HG03521 (cell line): Measurements from ENCODE around the gene ETV4.
A peak's percentile ranks its signal among the peaks of the same experiment; 100 is the strongest.

Experiments used
- ATAC-seq: cut with Tn5 transposase; IDR thresholded peaks from one replicate; pipeline ENCODE4 v1.9.1; 2021; ENCODE audit warnings: mild to moderate bottlenecking, moderate library complexity; ENCODE audit not compliant: unreplicated experiment

ETV4 gene

DNA sequence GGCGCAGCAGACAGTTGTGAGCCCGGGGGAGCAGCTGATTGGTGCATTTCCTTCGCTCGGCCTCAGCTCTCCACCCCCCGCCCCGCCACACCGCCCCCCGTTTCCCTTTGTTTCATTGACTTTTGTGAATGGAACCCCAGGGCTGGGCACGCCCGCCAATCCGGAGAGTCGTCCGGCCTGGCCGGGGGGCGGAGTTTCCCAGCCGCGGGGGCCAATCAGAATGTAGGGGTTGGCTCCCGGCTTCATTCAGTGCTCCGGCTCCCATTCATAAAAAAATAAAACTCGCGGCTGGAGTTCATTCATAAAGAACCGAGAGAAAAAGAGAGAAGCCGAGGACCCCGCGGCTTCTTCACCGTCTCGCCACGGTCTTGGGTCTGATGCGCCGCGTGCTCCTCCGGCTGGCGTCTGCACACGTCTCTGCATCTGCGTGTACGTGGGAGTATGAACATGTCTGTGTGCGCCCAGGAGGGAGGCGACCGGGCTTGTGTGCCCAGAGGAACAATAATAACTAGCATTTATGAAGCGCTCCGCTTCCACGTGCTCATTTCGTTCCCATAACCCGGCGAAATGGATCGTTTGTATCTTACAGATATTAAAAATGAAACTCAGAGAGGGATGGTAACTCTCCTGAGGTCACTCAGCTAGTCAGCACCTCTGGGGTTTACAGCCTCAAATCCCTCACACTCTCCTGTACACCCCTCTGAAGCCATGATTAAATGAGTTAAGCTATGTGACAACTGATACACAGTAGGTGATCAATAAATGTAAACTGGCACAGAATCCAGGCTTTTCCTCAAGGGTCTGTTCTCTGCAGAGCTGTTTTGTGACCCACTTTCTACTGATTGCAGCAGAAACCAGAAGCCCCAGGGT is at the start of gene ETV4:
Gene ETV4, minus strand, starts transcription at position 22 of the 870 bp plus-strand sequence. CDS start 723 bp downstream, outside the sequence.
- ATAC-seq: peak; percentile 85

- ATAC-seq: no peak
These were observed 49.3 kb upstream of the ETV4 start for GRCh38 chr17:43595466-43595865.

DNA sequence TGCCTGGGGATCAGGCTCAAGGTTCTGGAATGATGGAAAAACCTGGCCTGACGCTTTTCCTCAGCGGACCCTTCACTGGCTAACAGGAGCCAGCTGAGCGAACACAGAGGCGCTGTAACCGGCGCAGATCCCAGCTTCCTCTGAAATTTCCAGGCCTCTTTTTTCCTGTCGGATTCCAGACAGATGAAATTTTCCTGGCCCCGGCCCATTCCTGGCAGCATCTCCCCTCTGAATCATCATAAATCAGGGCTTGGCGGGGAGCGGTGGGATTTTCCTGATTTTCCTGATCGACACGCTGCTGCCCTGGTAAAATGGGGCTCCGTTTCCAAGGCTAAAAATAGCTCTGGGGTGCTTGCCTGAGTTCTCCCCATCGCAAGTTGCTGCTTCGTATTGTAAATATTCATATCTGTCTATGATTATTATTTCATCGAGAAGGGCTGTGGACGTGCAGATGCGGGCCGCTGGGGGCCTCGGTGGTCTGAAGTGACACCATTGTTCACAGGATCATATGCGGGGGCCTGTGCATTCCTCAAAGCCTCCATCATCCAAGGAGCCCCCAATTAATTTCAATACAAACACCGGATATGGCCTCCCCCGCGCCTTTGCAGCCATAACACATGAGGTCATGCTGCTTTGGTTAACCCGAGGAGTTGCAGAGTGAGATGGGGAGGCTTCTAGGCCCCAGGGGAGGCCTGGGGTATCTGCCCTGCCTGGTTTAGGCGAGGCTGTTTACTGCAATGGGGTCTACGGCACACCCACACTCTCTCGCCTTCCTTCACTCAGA is 45.8 kb upstream of the ETV4 start:
- no peak for ATAC-seq

GRCh38 chr17:43591001-43591400 is 44.9 kb upstream of the ETV4 start:
- ATAC-seq: no peak

DNA sequence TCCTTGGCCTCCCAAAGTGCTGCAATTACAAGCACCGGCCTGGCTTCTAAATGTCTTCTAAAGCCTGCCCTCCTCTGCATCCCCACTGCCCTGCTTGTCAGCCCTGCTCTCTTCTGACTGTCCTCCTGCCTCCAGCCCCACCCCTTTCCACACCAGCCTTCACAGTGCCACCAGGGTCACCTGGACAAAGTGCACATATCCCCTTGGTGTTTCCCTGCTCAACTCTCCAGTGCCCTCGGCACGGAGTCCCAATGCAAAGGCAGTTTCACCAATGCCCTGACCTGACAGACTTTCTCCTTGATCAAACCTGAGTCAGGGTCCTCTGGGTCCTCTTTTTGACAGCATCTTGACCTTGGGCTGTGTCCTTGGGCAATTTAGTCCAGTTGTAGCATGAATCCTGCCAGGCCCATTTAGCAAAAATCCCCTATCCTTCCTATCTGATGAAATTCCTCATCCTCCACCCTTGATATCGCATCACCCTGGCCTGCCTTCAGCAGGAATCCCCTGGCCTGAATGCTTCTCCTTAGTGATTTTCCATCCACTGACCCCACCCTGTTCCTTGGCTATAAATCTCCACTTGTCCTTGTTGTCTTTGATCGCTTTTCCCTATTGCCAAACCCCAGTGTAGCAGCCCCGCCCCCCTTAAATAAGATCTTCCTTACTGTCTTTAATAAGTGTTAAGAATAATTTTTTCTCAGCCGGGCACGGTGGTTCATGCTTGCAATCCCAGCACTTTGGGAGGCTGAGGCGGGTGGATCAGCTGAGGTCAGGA is 42.7 kb upstream of the ETV4 start:
- no peak for ATAC-seq

- no peak for ATAC-seq
These were observed 42.0 kb upstream of the ETV4 start for GRCh38 chr17:43588121-43588520.

DNA sequence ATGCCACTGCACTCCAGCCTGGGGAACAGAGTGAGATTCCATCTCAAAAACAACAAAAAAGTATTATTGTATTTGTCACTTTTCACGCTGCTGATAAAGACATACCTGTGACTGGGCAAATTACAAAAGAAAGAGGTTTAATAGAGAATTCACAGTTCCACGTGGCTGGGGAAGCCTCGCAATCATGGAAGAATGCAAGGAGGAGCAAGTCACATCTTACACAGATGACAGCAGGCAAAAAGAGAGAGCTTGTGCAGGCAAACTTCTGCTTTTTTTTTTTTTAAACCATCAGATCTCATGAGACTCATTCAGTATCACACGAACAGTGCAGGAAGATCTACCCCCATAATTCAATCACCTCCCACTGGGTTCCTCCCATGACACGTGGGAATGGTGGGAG is 41.5 kb upstream of the ETV4 start:
- ATAC-seq: no peak

DNA sequence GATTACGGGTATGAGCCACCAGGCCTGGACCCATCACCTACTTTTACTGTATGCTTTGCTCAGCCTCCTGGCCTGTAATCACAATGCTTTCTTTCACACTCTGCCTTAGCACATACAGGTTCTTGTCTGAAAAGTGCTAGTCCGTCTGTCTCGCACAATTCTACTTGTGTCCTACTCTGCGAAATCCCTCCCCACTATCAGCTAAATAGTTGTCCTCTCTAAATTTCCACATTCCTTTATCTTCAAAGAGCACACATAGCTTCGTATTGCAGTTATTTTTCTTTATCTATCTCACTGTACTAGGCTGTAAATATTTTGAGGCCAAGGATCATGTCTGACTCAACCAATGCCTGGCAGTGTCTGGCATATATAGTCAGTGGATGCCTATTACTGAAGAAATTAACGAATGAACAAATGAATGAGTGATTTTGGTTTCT is 38.5 kb upstream of the ETV4 start:
- ATAC-seq: no peak

DNA sequence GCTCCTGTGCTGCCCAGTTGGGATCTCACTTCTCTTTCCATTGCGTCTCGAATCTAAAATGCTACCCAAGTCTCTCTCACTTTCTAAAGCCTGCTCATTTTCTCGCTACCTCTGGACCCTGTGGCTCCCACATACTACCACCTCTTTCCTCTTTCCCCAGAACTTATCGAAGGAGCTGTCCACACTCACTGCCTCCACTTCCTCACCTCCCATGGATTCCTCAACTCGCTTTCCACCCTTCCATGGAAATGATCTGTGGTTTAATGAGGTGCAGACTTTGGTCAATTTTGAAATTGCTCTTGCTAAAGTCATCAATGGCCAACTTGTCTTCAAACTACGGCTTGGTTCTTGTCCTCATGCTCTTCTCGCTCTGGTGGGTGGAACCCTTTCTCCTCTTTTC is 37.2 kb upstream of the ETV4 start:
- ATAC-seq: no peak

DNA sequence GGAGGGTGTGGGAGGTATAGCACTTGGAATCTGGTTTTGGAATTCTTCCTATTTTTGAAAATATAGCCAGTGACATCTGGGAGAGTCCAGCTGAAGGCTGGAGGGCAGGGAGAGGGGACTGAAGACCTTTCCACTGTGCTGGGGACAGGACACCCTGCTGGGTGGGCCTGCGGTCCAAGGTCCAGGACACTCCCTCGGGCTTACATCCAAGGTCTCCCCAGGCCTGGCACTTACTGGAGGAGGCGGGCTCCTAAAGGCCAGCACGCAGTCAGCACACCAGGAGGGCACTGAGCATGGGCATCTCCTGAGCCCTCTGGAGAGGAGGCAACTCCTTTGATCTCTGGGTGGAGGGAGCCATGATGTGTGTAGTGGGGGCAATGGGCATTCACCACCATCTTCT is 35.5 kb upstream of the ETV4 start:
- ATAC-seq: no peak

GRCh38 chr17:43581130-43581529 is 35.0 kb upstream of the ETV4 start:
- no peak for ATAC-seq

DNA sequence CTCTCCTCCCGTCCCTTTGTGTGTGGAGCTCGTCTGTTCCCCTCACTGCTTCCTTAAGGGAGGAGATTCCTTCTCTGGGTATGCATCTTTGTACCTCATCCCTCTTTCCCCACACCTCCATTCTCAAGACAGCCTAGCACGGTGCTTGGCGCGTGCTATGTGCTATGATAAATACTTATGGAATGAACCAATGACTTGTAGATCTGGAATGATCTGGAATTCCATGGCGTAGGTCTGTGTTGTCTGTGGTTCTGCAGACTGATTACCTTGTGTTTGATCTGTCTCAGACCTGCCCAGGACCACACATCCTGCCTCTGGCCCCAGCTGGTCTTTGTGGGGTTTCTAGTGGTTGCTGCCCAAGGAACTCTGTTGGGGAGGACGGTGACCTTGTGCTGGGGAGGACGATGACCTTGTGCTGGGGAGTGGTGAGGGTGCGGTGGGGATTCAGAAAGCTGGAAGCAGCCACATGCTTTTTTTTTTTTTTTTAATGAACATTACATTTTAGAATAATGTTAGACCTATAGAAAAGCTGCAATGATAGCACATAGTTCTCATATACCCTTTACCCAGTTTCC is 33.5 kb upstream of the ETV4 start:
- no peak for ATAC-seq

DNA sequence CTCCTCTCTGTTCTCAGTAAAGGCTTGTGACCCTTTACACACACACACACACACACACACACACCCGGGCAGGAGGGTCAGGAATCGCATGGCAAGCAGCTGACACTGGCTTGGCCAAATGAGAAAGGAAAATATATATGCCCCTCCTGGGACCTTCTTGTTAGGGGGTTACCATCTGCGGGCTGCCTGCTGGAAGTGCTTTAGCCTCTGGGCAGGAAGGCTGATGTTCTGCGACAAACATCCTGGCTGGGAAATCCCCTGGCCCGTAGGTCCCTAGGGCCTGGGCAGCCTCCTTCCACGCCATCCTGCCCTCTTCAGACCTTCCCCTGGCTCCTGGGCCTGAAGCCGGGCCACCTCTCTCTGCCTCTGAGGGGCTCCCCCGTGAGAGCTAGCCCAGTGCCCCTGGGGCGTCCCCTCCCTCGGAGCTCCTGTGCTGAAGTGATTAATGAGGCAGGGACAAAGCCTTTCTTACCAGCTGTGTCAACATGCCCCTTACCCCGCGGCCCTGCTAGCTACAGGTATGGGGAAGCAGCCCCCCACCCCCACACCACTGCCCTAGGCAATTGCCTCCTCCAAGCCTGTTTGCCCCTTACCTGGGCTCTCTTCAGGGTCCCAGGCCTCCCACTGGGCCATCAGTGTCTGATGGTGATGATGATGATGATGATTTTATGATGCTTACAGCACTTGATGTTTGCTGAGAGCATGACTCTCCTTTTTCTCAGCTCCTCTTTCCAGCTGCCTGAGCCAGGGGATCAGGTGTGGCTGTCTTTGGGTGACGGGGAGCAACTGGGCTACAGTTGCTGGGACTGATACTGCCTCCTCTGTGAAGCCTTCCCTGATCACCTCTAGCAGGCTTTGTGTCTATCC is 32.8 kb upstream of the ETV4 start:
- ATAC-seq: no peak

GRCh38 chr17:43578404-43578698 is 32.2 kb upstream of the ETV4 start:
- ATAC-seq: no peak

DNA sequence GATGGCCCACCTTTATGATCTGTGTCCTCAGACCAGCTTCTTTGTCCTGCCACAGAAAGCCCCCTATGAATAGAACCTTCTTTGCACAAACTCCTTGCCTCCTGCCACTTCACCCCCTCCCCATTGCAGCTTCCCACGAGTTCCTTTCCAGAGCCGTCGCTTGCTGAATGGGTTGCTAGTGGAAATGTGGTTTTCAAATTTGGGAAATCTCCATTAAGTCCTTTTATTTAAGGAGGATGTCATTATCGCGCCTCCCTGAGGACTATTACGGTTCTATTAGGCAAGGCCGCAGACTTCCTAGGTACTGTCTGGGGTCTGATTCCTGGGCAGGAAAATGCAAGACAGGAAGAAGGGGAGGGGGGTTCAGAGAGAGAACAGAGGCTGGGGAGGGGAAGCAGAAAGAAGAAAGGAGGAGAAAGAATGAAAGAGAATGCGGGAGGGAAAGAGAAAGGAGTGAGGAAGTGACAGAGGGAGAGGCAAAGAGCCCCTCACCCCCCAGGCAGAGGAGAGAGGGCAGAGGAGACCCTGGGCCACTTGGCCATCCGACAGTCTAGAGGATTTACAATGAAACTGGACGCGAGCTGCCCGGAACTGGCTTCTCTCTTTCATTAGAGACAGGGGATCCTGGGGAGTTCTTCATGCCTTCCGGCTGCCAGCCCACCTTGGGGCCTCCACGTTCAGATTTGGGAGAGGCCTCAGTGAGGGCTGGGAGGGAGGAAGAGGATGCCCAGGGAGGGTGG is 31.7 kb upstream of the ETV4 start:
- no peak for ATAC-seq

- no peak for ATAC-seq
These were observed 30.6 kb upstream of the ETV4 start for GRCh38 chr17:43576563-43577229.

DNA sequence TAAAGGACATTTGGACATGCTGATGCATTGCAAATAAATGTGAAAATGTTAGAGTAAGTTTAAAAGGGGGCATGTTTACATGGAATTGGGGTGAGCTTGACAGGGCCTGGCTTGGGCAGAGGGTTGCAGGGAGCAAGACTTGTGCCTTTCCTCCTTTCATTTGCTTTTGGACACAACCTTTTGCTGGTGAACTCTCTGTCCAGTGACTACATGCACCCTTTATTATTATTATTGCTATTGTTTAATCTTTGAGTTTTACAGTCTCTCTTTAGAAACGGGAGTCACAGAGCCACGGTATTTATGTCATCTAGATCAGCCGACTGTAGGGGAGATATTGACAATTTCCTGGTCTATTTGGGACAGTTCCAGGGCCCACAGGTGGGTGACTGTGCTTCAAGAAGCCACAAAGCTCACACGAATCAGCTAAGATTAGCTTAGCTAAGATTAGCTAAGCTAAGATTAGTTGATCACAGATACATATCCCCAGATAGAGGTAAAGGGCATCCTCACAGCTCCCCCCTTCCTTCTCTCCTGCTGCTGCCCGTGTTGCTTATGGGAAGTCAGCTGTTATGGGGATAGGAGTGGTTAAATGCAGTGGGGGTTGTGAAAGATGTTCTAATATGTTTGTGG is 28.9 kb upstream of the ETV4 start:
- ATAC-seq: no peak

DNA sequence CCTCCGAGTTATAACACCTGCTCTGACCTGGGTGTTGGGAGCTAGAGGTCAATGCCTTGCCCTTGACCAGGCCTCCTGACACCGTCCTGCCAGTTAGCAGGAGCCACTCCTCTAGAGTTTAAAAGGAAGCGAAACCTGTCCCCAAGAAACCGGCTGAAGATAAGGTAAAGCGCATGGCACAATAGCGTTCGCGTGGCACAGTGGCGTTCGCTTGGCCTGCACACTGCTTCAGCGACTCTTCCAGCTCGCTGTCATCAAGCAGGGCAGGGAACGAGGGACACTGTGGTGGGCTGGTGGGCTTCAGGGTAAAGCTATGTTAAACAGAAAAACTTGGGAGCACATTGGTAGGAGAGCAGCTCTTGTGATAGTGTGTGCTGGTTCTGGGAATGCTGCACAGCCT is 28.2 kb upstream of the ETV4 start:
- ATAC-seq: no peak
